NCI-H2081 (cell line): ENCODE measurements around the gene TMPRSS7.

Source experiments
- DNase-seq, 2 experiments: peaks; one replicate each; lab custom pipeline; 2025; lab: John Stamatoyannopoulos, UW

The TMPRSS7 gene

GRCh38 chr3:112097378-112097777 lies 62.8 kb downstream of the TMPRSS7 start:
- DNase-seq, result peak; percentile 34 to 78

- no peak for DNase-seq
Observed at GRCh38 chr3:112101916-112102315, 67.4 kb downstream of the TMPRSS7 start.

DNA sequence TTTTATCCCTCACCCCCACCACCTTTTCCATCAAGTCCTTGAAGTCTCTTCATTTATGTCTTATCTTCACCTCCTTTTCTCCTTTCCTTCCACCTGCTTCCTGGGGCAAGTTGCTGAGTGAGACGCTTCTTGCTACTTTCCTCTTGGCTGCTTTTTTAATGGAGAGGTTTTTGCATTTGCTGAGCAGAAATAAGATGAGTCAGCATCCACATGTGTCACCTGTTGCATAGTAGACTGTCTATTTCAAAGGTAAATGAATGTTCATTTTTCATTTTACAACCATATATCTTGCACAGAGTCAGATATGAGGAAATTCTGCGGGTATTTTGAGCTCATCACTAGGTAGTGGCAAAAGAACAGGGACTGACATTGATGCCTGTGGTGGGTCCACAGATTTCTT lies 70.2 kb downstream of the TMPRSS7 start:
- DNase-seq, result no peak

DNA sequence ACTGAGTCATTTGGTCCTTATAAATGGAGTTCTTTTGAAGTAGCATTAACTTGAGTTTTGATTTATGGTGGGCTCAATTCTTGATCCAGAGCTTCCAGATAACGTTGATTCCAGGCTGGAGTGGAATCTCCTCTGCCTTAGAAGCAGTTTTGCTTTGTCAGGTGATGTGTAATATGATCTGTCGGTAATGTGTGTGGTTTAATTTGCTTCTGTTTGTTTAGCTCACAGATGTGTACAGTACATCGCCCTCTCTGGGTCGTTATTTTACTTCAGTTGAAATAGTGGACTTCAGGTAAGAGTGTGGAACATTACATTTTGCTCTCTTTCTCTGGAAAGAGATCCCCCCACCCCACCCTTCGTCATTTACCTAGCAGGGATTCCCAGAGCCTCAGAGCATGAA lies 74.8 kb downstream of the TMPRSS7 start:
- peak; percentile 16 to 71 for DNase-seq

DNA sequence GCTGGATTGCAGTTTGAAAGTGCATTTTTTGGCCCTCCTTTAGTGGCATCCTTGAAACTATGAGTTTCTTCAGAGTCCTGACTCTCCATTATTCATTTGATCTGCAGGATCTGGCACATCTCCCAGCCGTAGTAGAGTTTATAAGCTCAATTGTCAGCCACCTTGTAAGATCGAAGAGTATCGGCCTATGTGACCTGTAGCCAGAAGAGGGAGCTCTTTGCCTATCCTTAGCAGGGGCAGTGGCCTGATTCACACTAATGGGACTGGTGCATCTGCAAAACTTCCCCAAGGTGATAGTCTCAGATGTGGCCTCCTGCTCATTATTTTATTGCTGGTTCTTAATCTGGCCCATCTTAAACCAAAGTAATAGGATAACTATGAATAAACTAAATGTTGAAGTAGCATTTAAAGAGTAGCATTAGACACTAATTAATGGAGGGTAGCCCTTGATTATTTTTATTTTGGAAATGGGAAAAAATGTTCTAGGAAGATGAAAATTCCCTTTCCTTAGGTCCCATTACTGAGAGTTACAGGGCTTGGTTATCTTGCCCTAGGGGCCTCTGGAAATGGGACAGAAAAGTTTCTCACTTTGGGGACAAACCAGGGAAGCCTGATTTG lies 77.4 kb downstream of the TMPRSS7 start:
- DNase-seq, result peak; percentile 68 to 80

GRCh38 chr3:112114576-112115160 lies 80.1 kb downstream of the TMPRSS7 start:
- no peak for DNase-seq

DNA sequence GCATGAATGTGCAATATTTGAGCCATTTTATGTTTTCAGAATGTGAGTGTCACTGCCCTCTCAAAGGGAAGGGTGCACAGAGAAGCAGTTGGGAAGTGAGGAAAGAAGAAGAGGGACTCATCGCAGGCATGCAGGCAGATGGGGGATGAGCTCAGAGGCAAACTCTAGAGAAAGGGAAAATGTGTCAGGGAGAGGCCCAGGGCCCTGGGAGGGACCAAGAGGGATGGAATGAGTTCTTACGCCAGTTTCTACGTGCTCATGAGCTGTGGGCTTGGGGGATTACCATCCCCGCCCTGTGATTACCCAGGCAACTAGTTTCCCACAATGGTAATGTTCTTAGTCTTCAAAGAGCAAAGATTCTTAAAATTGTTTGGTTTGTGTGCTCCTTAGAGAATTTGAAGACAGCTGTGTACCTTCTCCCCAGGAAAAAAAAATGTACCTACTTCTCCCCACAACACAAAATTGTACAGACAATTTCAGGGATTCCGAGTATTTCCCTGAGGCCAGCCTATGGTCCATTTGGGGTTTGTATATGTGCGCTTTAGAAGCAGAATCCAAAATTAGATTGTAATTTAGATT lies 80.7 kb downstream of the TMPRSS7 start:
- no peak for DNase-seq

GRCh38 chr3:112115806-112116383 lies 81.4 kb downstream of the TMPRSS7 start:
- DNase-seq, result no peak

DNA sequence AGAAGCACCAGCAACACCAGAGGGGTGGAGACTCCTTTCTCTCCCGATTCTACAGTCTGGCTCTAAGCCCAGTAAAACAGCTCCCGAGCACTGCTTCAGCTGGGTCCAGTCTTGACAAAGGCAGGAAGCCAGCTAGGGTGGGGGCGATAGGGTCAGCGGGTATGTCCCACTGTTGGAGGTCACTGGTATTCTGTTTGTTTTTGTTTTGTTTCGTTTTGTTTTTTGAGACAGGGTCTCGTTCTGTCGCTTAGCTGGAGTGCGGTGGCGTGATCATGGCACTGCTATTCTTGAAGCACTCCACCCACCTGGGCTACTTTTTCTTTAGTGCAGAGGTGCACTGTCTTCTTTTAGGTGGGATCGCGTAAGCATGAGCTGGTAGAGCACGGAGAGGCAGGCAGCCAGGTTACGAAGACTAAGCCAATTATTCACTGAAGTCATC lies 82.2 kb downstream of the TMPRSS7 start:
- peak in 1 of 2 experiments; percentile 31 for DNase-seq

GRCh38 chr3:112117415-112117814 lies 82.9 kb downstream of the TMPRSS7 start:
- DNase-seq, result no peak

- no peak for DNase-seq
Observed at GRCh38 chr3:112117841-112118571, 83.5 kb downstream of the TMPRSS7 start.

GRCh38 chr3:112119962-112120836 lies 85.7 kb downstream of the TMPRSS7 start:
- DNase-seq, result no peak

- peak in 1 of 2 experiments; percentile 9 for DNase-seq
Observed at GRCh38 chr3:112121577-112122547, 87.3 kb downstream of the TMPRSS7 start.

- no peak for DNase-seq
Observed at GRCh38 chr3:112122870-112123269, 88.3 kb downstream of the TMPRSS7 start.

DNA sequence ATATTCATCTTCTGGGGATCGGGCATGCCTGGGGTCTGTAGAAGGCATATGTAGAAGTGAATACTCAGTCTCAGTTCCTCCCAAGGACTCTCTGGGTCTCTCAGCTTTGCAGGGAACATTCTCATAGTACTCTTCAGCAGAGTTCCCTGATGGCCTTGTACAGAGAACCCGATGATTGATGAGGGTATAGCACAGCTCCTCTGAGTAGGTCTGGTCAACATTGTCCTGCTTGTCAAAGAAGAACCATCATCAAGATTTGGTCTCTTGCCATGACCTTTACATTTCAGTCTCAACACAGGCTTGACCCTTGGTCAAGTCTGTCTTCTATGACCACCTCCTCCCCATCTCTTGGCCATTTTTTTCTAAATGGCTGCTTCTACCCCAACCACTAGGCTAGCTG lies 89.0 kb downstream of the TMPRSS7 start:
- DNase-seq, result no peak

- DNase-seq, result no peak
Observed at GRCh38 chr3:112124907-112125607, 90.5 kb downstream of the TMPRSS7 start.

- no peak for DNase-seq
Observed at GRCh38 chr3:112126511-112126911, 92.0 kb downstream of the TMPRSS7 start.

GRCh38 chr3:112127522-112128494 lies 93.3 kb downstream of the TMPRSS7 start:
- no peak for DNase-seq
